ENCODE results near the gene AVPR1A. TPM values are rescaled to one million over a fixed set of nuclear protein-coding genes. Genes with fewer than 3 reads are reported as not detected.
"Not testable (repeated sequence)": the region's sequence is repeated elsewhere in the genome, so short reads cannot be mapped to it uniquely, and the experiment has no call there.

The AVPR1A gene
- total RNA-seq: 14.3 TPM

DNA sequence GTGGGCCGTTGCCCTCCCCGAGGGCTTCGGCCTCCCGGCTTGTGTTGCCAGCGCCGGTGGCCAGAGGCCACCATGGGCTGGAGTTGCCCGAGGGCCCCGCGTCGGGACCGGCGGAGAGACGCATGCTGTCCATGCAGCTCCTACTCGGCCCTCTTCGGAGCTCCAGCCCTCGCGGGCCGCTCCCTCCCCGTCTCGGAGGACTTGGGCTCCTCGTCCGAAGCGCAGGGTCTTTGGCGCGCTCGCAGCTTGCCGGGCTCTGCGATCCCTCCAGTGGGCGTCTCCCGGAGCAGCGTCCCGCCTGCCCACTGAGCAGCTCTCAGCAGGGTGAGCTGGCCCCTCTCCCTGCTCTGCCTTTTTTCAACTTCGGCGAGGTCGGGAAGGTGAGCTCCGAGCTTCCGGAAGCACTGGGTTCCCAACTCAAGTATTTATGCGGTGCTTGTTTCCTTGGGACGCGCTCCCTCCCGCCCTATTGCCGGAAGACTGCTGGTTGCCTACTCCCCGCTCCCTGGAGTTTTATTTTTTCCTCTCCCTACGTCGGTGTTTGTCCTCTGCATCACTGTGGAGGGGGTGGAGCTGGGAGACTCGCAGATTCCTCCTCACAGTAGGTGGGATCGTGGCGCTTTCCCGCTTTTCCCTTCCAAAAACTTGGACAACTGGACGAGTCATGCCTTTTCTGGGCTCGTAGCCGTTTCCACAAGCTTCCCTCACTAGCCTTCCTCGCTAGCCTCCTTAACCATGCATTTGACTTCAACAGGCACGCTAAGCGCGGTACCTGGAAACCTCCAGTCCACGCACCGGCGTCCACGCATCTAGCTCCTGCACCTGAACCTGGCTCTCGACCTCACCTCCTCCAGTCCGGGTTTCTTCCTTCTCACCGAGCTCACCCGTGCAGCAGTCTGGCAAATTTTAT lies at the start of gene AVPR1A:
Gene AVPR1A (minus strand): TSS at position 489 of the 910 bp plus-strand sequence. CDS start 365 bp downstream, at position 124.
- peak in 1 of 2 donors; percentile 23 for DNase-seq (ENCODE audit: low spot score in 2 of 2)
- no peak for FAIRE-seq

DNA sequence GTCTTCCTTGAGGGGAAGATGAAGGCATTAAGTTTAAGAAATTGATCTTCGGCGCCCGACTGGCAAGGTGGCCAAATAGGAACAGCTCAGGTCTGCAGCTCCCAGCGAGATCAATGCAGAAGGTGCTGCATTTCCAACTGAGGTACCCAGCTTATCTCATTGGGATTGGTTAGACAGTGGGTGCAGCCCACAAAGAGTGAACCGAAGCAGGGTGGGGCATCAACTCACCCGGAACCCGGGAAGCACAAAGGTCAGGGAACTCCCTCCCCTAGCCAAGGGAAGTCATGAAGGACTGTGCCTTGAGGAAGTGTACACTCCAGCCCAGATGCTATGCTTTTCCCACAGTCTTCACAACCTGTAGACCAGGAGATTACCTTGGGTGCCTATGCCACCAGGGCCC lies 45.2 kb upstream of the AVPR1A start:
- FAIRE-seq (no peak), DNase-seq (ENCODE audit: low spot score in 2 of 2) (no peak)

DNA sequence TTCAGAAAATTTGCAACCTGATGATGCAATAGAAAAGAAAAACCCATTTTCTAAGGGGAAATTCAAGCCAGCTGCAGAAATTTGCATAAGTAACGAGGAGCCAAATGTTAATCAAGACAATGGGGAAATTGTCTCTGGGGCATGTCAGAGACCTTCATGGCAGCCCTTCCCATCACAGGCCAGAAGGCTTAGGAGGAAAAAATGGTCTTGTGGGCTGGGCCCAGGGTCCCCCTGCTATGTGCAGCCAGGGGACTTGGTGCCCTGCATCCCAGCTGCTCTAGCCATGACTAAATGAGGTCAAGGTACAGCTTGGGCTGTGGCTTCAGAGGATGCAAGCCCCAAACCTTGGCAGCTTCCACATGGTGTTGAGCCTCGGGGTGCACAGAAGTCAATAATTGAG lies 28.2 kb upstream of the AVPR1A start:
- FAIRE-seq (no peak), DNase-seq (ENCODE audit: low spot score in 2 of 2) (no peak)

DNA sequence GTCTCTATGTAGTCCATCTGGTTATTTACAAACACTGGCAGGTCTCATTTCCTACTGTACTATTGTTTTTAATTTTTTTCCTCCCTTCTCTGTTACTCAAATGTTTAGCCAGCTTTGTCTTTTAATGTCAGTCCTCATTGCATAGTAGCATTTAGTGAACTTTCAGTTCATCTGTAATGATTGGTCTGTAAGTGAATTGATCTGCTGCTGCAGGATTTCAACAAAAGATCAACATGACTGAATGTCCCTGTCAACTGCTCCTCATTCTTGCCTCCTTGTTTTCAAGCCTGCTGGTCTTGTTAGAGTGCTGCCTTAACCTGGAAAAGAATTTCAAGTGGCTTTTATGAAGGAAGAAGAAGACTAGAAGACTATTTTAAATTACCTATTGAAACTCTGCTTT lies 19.3 kb upstream of the AVPR1A start:
- DNase-seq (ENCODE audit: low spot score in 2 of 2): no peak
- no peak for FAIRE-seq

- not testable (repeated sequence) for FAIRE-seq; DNase-seq (ENCODE audit: low spot score in 2 of 2)
Observed at GRCh38 chr12:63167741-63168140, 16.7 kb upstream of the AVPR1A start.

GRCh38 chr12:63164911-63165310 lies 13.9 kb upstream of the AVPR1A start:
- no peak for DNase-seq (ENCODE audit: low spot score in 2 of 2)
- FAIRE-seq: no peak

DNA sequence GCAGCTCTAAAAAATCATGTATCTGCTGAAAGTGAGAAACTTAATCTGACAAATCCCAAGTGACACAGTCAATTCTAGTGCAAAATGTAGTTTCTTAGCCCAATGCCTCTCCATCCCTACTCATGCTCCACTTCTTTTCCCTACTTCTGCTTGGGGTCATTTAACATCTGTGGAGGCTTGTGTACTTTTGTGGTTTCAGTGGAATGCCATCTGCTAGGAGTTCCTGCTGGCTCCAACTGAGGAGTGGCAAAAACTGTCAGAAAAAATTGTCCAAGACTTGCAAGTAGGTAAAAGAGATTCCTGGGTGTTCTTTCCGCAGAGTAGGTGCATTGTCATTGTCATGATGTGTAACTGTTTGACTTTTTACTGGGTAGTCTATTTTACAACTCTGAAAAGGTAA lies 12.5 kb upstream of the AVPR1A start:
- FAIRE-seq (no peak), DNase-seq (ENCODE audit: low spot score in 2 of 2) (no peak)

DNA sequence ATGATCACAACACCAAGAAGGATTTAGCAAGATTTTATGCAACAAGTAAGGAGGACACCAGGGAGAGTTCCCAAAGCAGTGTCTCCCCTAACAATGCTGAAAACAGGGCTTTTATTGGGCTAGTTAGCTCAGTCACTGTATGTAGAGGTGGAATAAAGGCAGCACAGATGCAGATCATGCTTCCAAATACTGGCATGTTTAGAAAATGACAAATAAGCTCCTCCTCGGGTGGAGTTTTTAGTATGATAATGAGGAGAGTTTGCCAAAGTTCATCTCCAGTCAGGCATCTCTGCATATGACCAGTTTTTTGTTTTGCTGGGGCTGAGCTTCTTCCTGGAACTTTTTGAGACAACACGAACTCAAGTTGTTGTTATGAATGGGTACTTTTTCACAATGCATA lies 4.4 kb upstream of the AVPR1A start:
- no peak for FAIRE-seq
- no peak for DNase-seq (ENCODE audit: low spot score in 2 of 2)

DNA sequence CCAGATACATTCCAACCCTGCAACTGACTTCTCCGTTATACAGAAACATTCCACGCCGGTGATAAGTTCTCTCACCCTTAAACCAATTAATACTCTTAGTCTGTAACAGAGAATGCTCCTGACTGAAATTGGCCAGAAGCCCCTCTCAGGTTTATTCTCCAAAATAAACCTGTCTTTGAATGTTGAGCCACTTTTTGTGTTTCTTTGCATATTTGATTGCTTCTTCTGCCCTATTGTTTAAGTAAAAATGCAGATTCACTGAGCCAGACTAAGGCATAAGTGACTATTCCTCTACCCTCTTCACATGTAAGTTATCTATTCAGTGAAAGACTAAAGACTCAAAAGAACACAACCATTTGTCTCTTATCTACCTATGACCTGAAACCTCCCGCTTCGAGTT lies 3.6 kb upstream of the AVPR1A start:
- no peak for FAIRE-seq
- no peak for DNase-seq (ENCODE audit: low spot score in 2 of 2)

- no peak for FAIRE-seq
Observed at GRCh38 chr12:63152321-63152700, 1.3 kb upstream of the AVPR1A start.

DNA sequence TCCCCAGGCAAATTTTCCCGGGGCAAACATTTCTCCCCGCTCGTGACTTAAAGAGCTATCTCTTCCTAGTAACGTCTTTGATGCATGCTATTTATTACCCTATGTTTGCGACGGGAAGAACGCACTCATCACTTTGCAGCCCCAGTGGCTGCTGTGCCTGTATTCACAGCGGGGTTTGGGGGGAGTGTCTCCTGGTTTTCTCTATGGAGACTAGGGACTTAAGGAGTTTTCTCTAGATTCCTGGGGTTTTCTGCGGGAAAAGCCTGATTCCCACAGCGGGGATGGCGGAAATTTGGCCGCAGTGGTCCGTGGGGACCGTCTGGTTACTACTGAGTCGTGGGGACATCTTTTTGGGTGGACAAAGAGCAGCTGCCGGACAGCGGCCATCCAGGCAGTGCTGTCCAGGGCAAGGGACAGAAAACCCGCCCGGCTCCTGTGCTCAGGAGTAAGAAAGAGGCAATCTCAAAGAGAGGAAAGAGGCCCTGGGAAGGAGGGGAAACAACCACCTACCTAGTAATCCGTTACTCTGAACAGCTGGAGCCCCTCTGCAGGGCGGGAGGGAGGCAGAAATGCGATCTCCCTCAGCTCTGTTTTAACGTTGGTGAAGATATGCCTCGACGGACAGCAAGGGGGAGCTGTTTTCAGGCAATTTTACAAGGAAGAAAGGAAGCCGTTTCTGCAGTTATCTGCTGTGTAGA lies 771 bp upstream of the AVPR1A start:
- DNase-seq (ENCODE audit: low spot score in 2 of 2) (peak in 1 of 2 donors; percentile 43), FAIRE-seq (no peak)

More at GRCh38 chr12:63152321-63152700, 1.3 kb upstream of the AVPR1A start:
- DNase-seq (ENCODE audit: low spot score in 2 of 2): no peak

DNA sequence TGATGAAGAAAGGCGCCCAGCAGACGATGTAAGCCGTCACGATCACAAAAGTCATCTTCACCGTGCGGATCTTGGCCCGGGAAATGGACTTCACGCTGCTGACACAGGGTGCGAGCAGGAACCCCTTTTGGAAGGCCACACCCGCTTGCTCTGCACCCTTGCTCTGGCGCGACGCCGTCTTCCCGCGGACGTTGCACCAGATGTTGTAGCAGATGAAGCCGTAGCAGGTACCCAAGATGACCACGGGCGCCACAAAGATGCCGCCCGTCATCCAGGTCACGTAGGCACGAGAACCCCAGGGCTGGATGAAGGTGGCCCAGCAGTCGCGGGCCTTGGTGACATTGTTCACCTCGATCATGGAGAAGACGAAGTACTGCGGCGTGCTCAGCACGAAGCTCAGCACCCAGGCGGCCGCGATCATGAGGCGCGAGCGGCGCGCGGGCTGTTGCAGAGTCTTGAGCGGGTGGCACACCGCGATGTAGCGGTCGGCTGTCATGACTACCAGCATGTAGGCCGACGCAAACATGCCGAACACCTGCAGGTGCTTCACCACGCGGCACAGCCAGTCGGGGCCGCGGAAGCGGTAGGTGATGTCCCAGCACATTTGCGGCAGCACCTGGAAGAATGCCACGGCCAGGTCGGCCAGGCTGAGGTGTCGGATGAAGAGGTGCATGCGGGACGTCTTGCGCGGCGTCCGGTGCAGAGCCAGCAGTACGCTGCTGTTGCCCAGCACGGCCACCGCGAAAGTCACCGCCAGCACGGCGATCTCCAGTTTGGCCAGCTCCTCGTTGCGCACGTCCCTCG lies 890 bp downstream of the AVPR1A start:
- FAIRE-seq (no peak), DNase-seq (ENCODE audit: low spot score in 2 of 2) (peak in 1 of 2 donors; percentile 6)

DNA sequence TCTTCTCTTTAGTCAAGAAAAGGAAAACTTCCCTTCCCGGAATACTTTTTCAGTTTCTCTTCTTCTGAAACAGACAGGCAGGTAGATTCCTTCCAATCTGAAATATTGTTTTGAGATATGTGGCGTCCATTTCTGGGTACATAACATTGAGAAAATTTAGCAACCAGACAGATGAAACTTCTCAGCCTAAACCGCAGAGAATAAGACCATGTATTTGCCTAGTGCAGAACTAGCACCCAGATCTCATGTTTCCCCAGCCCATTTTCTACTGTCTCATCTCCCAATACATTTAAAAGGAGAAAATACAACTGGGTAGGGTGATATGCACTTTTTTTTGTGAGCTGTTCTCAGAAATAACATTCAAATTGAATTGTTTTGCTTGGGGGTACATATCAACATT lies 6.4 kb downstream of the AVPR1A start:
- DNase-seq (ENCODE audit: low spot score in 2 of 2) (no peak), FAIRE-seq (no peak)

GRCh38 chr12:63138488-63138887 lies 12.5 kb downstream of the AVPR1A start:
- DNase-seq (ENCODE audit: low spot score in 2 of 2) (no peak), FAIRE-seq (no peak)

- FAIRE-seq: no peak
- no peak for DNase-seq (ENCODE audit: low spot score in 2 of 2)
Observed at GRCh38 chr12:63133981-63134380, 17.0 kb downstream of the AVPR1A start.

- FAIRE-seq (no peak), DNase-seq (ENCODE audit: low spot score in 2 of 2) (no peak)
Observed at GRCh38 chr12:63132201-63132600, 18.8 kb downstream of the AVPR1A start.

DNA sequence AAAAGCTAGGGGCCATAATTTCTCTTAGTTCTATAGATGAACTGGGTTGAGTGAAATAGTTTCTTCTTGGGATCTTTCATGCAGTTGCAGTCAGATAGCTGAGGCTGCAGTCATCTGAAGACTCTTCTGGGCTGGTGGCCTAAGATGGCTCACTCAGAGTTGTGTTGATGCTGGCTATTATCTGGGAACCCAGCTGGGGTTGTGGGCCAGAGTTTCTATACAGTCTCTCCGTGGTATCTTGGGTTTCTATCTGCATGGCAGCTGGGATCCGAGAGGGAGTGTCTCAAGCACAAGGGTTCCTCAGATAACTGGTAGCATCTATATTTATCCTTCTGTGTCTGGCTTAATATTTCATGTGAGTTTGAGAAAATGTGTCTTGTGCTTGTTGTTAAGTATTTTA lies 21.1 kb downstream of the AVPR1A start:
- FAIRE-seq (no peak), DNase-seq (ENCODE audit: low spot score in 2 of 2) (no peak)

- DNase-seq (ENCODE audit: low spot score in 2 of 2) (no peak), FAIRE-seq (no peak)
Observed at GRCh38 chr12:63124778-63125177, 26.2 kb downstream of the AVPR1A start.

GRCh38 chr12:63103494-63104131 lies 47.4 kb downstream of the AVPR1A start:
- peak in 1 of 2 donors; percentile 12 for DNase-seq (ENCODE audit: low spot score in 2 of 2)
- peak; percentile 57 for FAIRE-seq

- DNase-seq (ENCODE audit: low spot score in 2 of 2): no peak
- FAIRE-seq: no peak
Observed at GRCh38 chr12:63101920-63102319, 49.1 kb downstream of the AVPR1A start.

All from frontal cortex (tissue), 4 donors.